Neural cell (in vitro differentiated cells): ENCODE results near the gene NAA50.

Source experiments
- EZH2 ChIP-seq: fragments of 200-600, 300-800 bp; shearing (Covaris generic), sonication (generic); IDR thresholded peaks from 2 replicates; pipeline ENCODE4 v1.6.1; 2014; ENCODE audit warnings: antibody characterized with exemption, low read length, borderline replicate concordance, mild to moderate bottlenecking; ENCODE audit not compliant: insufficient read depth, poor library complexity, severe bottlenecking
- POLR2AphosphoS5 ChIP-seq: IDR thresholded peaks from 2 replicates; pipeline ENCODE4 v1.6.1; 2012
- TF ChIP-seq, protein P1 (sequence below): IDR thresholded peaks from 2 replicates; pipeline ENCODE4 v1.6.1; 2012; ENCODE audit warnings: borderline replicate concordance
- TF ChIP-seq, protein P2 (sequence below): fragments of 450-650 bp; IDR thresholded peaks from 2 replicates; pipeline ENCODE4 v1.5.1; 2014; ENCODE audit warnings: antibody characterized with exemption, mild to moderate bottlenecking, moderate library complexity; ENCODE audit not compliant: poor library complexity, severe bottlenecking

DNA sequence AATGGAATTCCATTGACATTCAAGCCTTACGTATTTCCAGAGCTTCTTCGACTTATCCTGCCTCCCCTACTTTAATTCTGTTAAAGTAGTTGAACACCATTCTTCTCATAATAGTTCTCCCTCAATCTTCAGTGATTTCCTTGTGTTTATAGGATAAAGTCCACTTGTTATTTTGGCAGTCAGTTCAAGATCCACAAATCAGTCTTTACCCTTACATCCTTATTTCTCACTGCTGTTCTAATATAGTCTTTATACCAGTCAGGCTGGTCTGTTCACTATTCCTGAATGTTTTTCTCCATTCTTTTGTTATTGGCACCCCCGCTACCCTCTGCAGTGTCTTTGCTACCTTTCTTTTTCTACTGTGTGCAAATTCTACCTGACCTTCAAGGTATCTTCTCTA is 30.5 kb upstream of the NAA50 start:
- TF ChIP-seq POLR2AphosphoS5 (no peak), EZH2 (no peak)
- TF ChIP-seq, protein P1, sequence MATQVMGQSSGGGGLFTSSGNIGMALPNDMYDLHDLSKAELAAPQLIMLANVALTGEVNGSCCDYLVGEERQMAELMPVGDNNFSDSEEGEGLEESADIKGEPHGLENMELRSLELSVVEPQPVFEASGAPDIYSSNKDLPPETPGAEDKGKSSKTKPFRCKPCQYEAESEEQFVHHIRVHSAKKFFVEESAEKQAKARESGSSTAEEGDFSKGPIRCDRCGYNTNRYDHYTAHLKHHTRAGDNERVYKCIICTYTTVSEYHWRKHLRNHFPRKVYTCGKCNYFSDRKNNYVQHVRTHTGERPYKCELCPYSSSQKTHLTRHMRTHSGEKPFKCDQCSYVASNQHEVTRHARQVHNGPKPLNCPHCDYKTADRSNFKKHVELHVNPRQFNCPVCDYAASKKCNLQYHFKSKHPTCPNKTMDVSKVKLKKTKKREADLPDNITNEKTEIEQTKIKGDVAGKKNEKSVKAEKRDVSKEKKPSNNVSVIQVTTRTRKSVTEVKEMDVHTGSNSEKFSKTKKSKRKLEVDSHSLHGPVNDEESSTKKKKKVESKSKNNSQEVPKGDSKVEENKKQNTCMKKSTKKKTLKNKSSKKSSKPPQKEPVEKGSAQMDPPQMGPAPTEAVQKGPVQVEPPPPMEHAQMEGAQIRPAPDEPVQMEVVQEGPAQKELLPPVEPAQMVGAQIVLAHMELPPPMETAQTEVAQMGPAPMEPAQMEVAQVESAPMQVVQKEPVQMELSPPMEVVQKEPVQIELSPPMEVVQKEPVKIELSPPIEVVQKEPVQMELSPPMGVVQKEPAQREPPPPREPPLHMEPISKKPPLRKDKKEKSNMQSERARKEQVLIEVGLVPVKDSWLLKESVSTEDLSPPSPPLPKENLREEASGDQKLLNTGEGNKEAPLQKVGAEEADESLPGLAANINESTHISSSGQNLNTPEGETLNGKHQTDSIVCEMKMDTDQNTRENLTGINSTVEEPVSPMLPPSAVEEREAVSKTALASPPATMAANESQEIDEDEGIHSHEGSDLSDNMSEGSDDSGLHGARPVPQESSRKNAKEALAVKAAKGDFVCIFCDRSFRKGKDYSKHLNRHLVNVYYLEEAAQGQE = no peak
- TF ChIP-seq, protein P2, sequence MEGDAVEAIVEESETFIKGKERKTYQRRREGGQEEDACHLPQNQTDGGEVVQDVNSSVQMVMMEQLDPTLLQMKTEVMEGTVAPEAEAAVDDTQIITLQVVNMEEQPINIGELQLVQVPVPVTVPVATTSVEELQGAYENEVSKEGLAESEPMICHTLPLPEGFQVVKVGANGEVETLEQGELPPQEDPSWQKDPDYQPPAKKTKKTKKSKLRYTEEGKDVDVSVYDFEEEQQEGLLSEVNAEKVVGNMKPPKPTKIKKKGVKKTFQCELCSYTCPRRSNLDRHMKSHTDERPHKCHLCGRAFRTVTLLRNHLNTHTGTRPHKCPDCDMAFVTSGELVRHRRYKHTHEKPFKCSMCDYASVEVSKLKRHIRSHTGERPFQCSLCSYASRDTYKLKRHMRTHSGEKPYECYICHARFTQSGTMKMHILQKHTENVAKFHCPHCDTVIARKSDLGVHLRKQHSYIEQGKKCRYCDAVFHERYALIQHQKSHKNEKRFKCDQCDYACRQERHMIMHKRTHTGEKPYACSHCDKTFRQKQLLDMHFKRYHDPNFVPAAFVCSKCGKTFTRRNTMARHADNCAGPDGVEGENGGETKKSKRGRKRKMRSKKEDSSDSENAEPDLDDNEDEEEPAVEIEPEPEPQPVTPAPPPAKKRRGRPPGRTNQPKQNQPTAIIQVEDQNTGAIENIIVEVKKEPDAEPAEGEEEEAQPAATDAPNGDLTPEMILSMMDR = no peak
